H9 (cell line): Measurements from ENCODE around the gene GAS5. TPM values are rescaled to one million over a fixed set of nuclear protein-coding genes. Genes with fewer than 3 reads are reported as not detected.

Source experiments
- DNase-seq: peaks from one replicate; pipeline ENCODE4 v3.0.0-alpha.2; 2017
- H2AFZ ChIP-seq: one replicate; pipeline ENCODE4 v1.6.1; 2013; ENCODE audit warnings: mild to moderate bottlenecking, low read length, control low read depth, moderate library complexity
- H2AK5ac ChIP-seq: 2 replicates; pipeline ENCODE4 v1.6.1; 2013; ENCODE audit warnings: low read length, control low read depth, mixed read lengths; ENCODE audit not compliant: insufficient read length
- H2BK120ac ChIP-seq: one replicate; pipeline ENCODE4 v1.6.1; 2013; ENCODE audit warnings: low read depth, mild to moderate bottlenecking, low read length, control low read depth, inconsistent platforms; ENCODE audit not compliant: poor library complexity, severe bottlenecking
- H2BK12ac ChIP-seq: 2 replicates; pipeline ENCODE4 v1.6.1; 2013; ENCODE audit warnings: low read length, control low read depth, mixed read lengths, low read depth; ENCODE audit not compliant: insufficient read length
- H2BK15ac ChIP-seq: 2 replicates; pipeline ENCODE4 v1.6.1; 2013; ENCODE audit warnings: low read depth, low read length, control low read depth
- H2BK20ac ChIP-seq: one replicate; pipeline ENCODE4 v1.6.1; 2013; ENCODE audit warnings: low read depth, mild to moderate bottlenecking, low read length, control low read depth, inconsistent platforms; ENCODE audit not compliant: poor library complexity, severe bottlenecking
- H2BK5ac ChIP-seq: 2 replicates; pipeline ENCODE4 v1.6.1; 2013; ENCODE audit warnings: low read length, control low read depth, mixed read lengths; ENCODE audit not compliant: insufficient read length
- H3K14ac ChIP-seq: 2 replicates; pipeline ENCODE4 v1.6.1; 2013; ENCODE audit warnings: low read length, control low read depth; ENCODE audit not compliant: insufficient read depth
- H3K18ac ChIP-seq: 2 replicates; pipeline ENCODE4 v1.6.1; 2013; ENCODE audit warnings: low read depth, mild to moderate bottlenecking, mixed read lengths, low read length, control low read depth; ENCODE audit not compliant: insufficient read length
- H3K23ac ChIP-seq: 2 replicates; pipeline ENCODE4 v1.6.1; 2013; ENCODE audit warnings: low read length, control low read depth, mixed read lengths, low read depth; ENCODE audit not compliant: insufficient read length
- H3K23me2 ChIP-seq: 2 replicates; pipeline ENCODE4 v1.6.1; 2013; ENCODE audit warnings: low read depth, mild to moderate bottlenecking, mixed read lengths, low read length, control low read depth; ENCODE audit not compliant: insufficient read length, poor library complexity, severe bottlenecking
- H3K27ac ChIP-seq: 2 replicates; pipeline ENCODE4 v1.5.1; 2013; ENCODE audit warnings: low read length, control low read depth, mixed read lengths, low read depth; ENCODE audit not compliant: insufficient read length
- H3K27me3 ChIP-seq: 2 replicates; pipeline ENCODE4 v1.6.1; 2013; ENCODE audit warnings: low read length, control low read depth, inconsistent platforms; ENCODE audit not compliant: insufficient read depth
- H3K4ac ChIP-seq: 2 replicates; pipeline ENCODE4 v1.6.1; 2013; ENCODE audit warnings: low read depth, mild to moderate bottlenecking, control low read depth, inconsistent platforms, low read length, moderate library complexity
- H3K4me1 ChIP-seq: 2 replicates; pipeline ENCODE4 v1.6.1; 2013; ENCODE audit warnings: low read length, control low read depth, inconsistent platforms; ENCODE audit not compliant: insufficient read depth
- H3K4me2 ChIP-seq: 2 replicates; pipeline ENCODE4 v1.6.1; 2013; ENCODE audit warnings: low read length, control low read depth, mixed read lengths; ENCODE audit not compliant: insufficient read length, insufficient read depth
- H3K56ac ChIP-seq: 2 replicates; pipeline ENCODE4 v1.6.1; 2013; ENCODE audit warnings: low read depth, mild to moderate bottlenecking, mixed read lengths, low read length, control low read depth; ENCODE audit not compliant: insufficient read length
- H3K79me1 ChIP-seq: 2 replicates; pipeline ENCODE4 v1.6.1; 2013; ENCODE audit warnings: low read depth, mild to moderate bottlenecking, moderate library complexity, low read length, control low read depth, inconsistent platforms; ENCODE audit not compliant: insufficient read depth, poor library complexity, severe bottlenecking
- H3K79me2 ChIP-seq: 2 replicates; pipeline ENCODE4 v1.6.1; 2013; ENCODE audit warnings: low read length, control low read depth, inconsistent platforms; ENCODE audit not compliant: insufficient read depth
- H3K9ac ChIP-seq: 2 replicates; pipeline ENCODE4 v1.6.1; 2013; ENCODE audit warnings: low read length, control low read depth, mixed read lengths; ENCODE audit not compliant: insufficient read length; ENCODE audit errors: extremely low read depth
- H3K9me3 ChIP-seq: one replicate; pipeline ENCODE4 v1.6.1; 2013; ENCODE audit warnings: low read depth, low read length, inconsistent platforms; ENCODE audit not compliant: control insufficient read depth
- H3T11ph ChIP-seq: one replicate; pipeline ENCODE4 v1.6.1; 2013; ENCODE audit warnings: mild to moderate bottlenecking, low read length, control low read depth, inconsistent platforms
- H4K20me1 ChIP-seq: one replicate; pipeline ENCODE4 v1.6.1; 2013; ENCODE audit not compliant: control insufficient read depth, insufficient read length, insufficient read depth
- H4K5ac ChIP-seq: 2 replicates; pipeline ENCODE4 v1.6.1; 2013; ENCODE audit warnings: low read depth, mild to moderate bottlenecking, mixed read lengths, low read length, control low read depth; ENCODE audit not compliant: insufficient read length
- H4K8ac ChIP-seq: replicated peaks from 2 replicates; pipeline ENCODE4 v1.6.1; 2013; ENCODE audit warnings: low read length, control low read depth, mixed read lengths, low read depth; ENCODE audit not compliant: insufficient read length
- H4K91ac ChIP-seq: 2 replicates; pipeline ENCODE4 v1.6.1; 2013; ENCODE audit warnings: low read depth, mild to moderate bottlenecking, moderate library complexity, mixed read lengths, low read length, control low read depth; ENCODE audit not compliant: insufficient read length
- H3K27ac Mint-ChIP-seq, 3 experiments: 2 replicates in 2 of 3; 3 replicates in 1 of 3; pipeline ENCODE4 v1.8.0; 2020 to 2021; ENCODE audit warnings: mixed read lengths in 3 of 3, mild to moderate bottlenecking in 1 of 3, moderate library complexity in 1 of 3
- H3K27me3 Mint-ChIP-seq: 2 replicates; pipeline ENCODE4 v1.8.0; 2021; ENCODE audit warnings: low read depth, mild to moderate bottlenecking, moderate library complexity, mixed read lengths
- H3K36me3 Mint-ChIP-seq, 3 experiments: 2 replicates in 2 of 3; 3 replicates in 1 of 3; pipeline ENCODE4 v1.8.0; 2020 to 2021; ENCODE audit warnings: low read depth in 3 of 3, mixed read lengths in 3 of 3; ENCODE audit not compliant: insufficient read depth in 1 of 3
- H3K4me1 Mint-ChIP-seq, 2 experiments: 2 replicates each; pipeline ENCODE4 v1.8.0; 2020; ENCODE audit warnings: mixed read lengths in 2 of 2
- H3K4me3 Mint-ChIP-seq, 2 experiments: 2 replicates in 1 of 2; 3 replicates in 1 of 2; pipeline ENCODE4 v1.8.0; 2020 to 2021; ENCODE audit warnings: mild to moderate bottlenecking in 2 of 2, mixed read lengths in 2 of 2, moderate library complexity in 1 of 2
- H3K9me3 Mint-ChIP-seq, 2 experiments: 2 replicates in 1 of 2; 3 replicates in 1 of 2; pipeline ENCODE4 v1.8.0; 2020; ENCODE audit warnings: mild to moderate bottlenecking in 2 of 2, mixed read lengths in 2 of 2, moderate library complexity in 1 of 2
- CTCF ChIP-seq: fragments of 200-600 bp; sonication (generic); conservative IDR thresholded peaks from 3 replicates; pipeline ENCODE4 v1.8.0; 2021; ENCODE audit warnings: antibody characterized with exemption, mild to moderate bottlenecking
- WGBS: extraction: QIAGEN DNeasy Blood & Tissue Kit; methylation state at CpG from one replicate; pipeline ENCODE4 v1.1.7; 2013; ENCODE audit warnings: missing lambda C conversion rate, low lambda C conversion rate, mixed read lengths; ENCODE audit not compliant: insufficient read length; ENCODE audit errors: extremely low coverage; 5-methylcytosine and 5-hydroxymethylcytosine counted together
- total RNA-seq: library from RNA; stranded (reverse); gene quantifications from 2 replicates; pipeline ENCODE4 v1.2.1, GENCODE V29; 2021

Gene GAS5
- total RNA-seq, 1 experiment from 2014 or later, result 690 TPM

DNA sequence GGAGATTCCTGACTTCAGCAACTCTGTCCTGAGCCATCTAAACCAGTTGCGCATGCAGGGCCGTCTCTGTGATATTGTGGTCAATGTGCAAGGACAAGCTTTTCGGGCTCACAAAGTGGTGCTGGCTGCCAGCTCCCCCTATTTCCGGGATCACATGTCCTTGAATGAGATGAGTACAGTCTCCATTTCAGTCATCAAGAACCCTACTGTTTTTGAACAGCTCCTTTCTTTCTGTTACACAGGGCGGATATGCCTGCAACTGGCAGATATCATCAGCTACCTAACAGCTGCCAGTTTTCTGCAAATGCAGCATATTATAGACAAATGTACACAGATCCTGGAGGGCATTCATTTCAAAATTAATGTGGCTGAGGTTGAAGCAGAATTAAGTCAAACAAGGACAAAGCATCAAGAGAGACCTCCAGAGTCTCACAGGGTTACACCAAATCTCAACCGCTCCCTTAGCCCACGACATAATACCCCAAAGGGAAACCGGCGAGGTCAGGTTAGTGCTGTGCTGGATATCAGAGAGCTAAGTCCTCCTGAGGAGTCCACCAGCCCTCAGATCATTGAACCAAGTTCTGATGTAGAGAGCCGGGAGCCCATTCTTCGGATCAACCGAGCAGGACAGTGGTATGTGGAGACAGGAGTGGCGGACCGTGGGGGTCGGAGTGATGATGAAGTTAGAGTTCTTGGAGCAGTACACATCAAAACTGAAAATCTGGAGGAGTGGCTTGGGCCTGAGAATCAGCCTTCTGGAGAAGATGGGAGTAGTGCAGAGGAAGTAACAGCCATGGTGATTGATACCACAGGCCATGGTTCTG, 2.7 kb upstream of the GAS5 start:
- H2BK5ac ChIP-seq, result no peak overlapping the region
- H3K9me3 Mint-ChIP-seq, result peaks cover 0 to 9% of the 10 kb centered on the region in 2 experiments; a peak in 2 of 5 replicates
- DNase-seq, result no peak
- H3K4ac ChIP-seq, result no peak overlapping the region
- no peak overlapping the region for H3K27ac ChIP-seq
- no CpG with 5 or more reads among the region's 15 CpGs for WGBS
- no peak overlapping the region for H2BK15ac ChIP-seq
- no peak for TF ChIP-seq CTCF
- no peak overlapping the region for H3K14ac ChIP-seq
- H3K18ac ChIP-seq, result no peak overlapping the region
- H3K9me3 ChIP-seq, result no peaks in the 10 kb centered on the region
- peak overlapping the region; percentile 30 to 38; a peak in 2 of 5 replicates for H3K4me3 Mint-ChIP-seq
- H4K8ac ChIP-seq, result no peak overlapping the region
- H3T11ph ChIP-seq, result no peak overlapping the region
- no peak overlapping the region for H2BK120ac ChIP-seq
- no peak overlapping the region for H3K56ac ChIP-seq
- no peak overlapping the region for H2AFZ ChIP-seq
- H3K36me3 Mint-ChIP-seq, result peaks cover 36 to 60% (median 50%) of the 10 kb centered on the region in 3 experiments
- H3K27me3 Mint-ChIP-seq, result peaks cover 3% of the 10 kb centered on the region; the same call in 1 of the 2 replicates
- no peak overlapping the region for H3K9ac ChIP-seq
- H3K27me3 ChIP-seq, result no peaks in the 10 kb centered on the region
- H3K4me1 ChIP-seq, result no peaks in the 10 kb centered on the region
- H4K5ac ChIP-seq, result no peak overlapping the region
- H3K79me1 ChIP-seq, result no peaks in the 10 kb centered on the region
- H2BK20ac ChIP-seq, result no peak overlapping the region
- H3K79me2 ChIP-seq, result peaks cover 16% of the 10 kb centered on the region; the same call in 1 of the 2 replicates
- H4K20me1 ChIP-seq, result no peaks in the 10 kb centered on the region
- H3K23ac ChIP-seq, result no peak overlapping the region
- peaks cover 21 to 29% of the 10 kb centered on the region in 2 experiments for H3K4me1 Mint-ChIP-seq
- H3K27ac Mint-ChIP-seq, result no peak overlapping the region
- H3K4me2 ChIP-seq, result no peak overlapping the region
- no peak overlapping the region for H2AK5ac ChIP-seq
- H2BK12ac ChIP-seq, result no peak overlapping the region
- no peak overlapping the region for H4K91ac ChIP-seq
- H3K23me2 ChIP-seq, result peaks cover 10% of the 10 kb centered on the region
